Neural cell (in vitro differentiated cells): ENCODE results near the gene C10orf90. TPM values are rescaled to one million over a fixed set of nuclear protein-coding genes. Genes with fewer than 3 reads are reported as not detected.

ENCODE experiments used
- H2AFZ ChIP-seq: fragments of 200-600, 300-800 bp; sonication (generic), shearing (Covaris generic); 2 replicates; pipeline ENCODE4 v1.6.0; 2014; ENCODE audit warnings: low read depth, mild to moderate bottlenecking, antibody characterized with exemption, low read length, moderate library complexity
- H3F3A ChIP-seq: fragments of 200-600 bp; shearing (Covaris generic); 2 replicates; pipeline ENCODE4 v1.6.1; 2016; ENCODE audit warnings: mild to moderate bottlenecking, moderate library complexity, mixed read lengths, antibody characterized with exemption, low read length; ENCODE audit not compliant: insufficient read depth, poor library complexity, severe bottlenecking
- H3K27ac ChIP-seq: fragments of 200-600, 300-800 bp; sonication (generic), shearing (Covaris generic); 2 replicates; pipeline ENCODE4 v1.5.1; 2014; ENCODE audit warnings: mild to moderate bottlenecking, low read length, moderate library complexity
- H3K27me3 ChIP-seq: fragments of 300-800, 200-600 bp; sonication (generic), shearing (Covaris generic); 2 replicates; pipeline ENCODE4 v1.6.0; 2014; ENCODE audit warnings: mild to moderate bottlenecking, low read depth, low read length, moderate library complexity; ENCODE audit not compliant: insufficient read depth
- H3K36me3 ChIP-seq: fragments of 300-800, 200-600 bp; sonication (generic), shearing (Covaris generic); 2 replicates; pipeline ENCODE4 v1.5.1; 2014; ENCODE audit warnings: mild to moderate bottlenecking, antibody characterized with exemption, low read length, moderate library complexity; ENCODE audit not compliant: insufficient read depth
- H3K4me2 ChIP-seq: fragments of 300-800, 200-600 bp; sonication (generic), shearing (Covaris generic); 2 replicates; pipeline ENCODE4 v1.6.0; 2014; ENCODE audit warnings: mild to moderate bottlenecking, low read length
- H3K4me3 ChIP-seq: fragments of 300-800, 200-600 bp; sonication (generic), shearing (Covaris generic); 2 replicates; pipeline ENCODE4 v1.5.1; 2014; ENCODE audit warnings: mild to moderate bottlenecking, low read length, moderate library complexity
- H3K79me2 ChIP-seq: fragments of 200-600 bp; shearing (Covaris generic); replicated peaks from 2 replicates; pipeline ENCODE4 v1.6.0; 2014; ENCODE audit warnings: mild to moderate bottlenecking, low read length, moderate library complexity; ENCODE audit not compliant: insufficient read depth
- H3K9ac ChIP-seq: fragments of 300-800, 200-600 bp; sonication (generic), shearing (Covaris generic); 2 replicates; pipeline ENCODE4 v1.6.1; 2016; ENCODE audit warnings: mild to moderate bottlenecking, low read length, mixed read lengths
- H3K9me2 ChIP-seq: fragments of 200-600 bp; shearing (Covaris generic); 2 replicates; pipeline ENCODE4 v1.6.1; 2016; ENCODE audit warnings: mild to moderate bottlenecking, low read length, mixed read lengths; ENCODE audit not compliant: insufficient read depth
- H3K9me3 ChIP-seq: fragments of 200-600, 300-800 bp; sonication (generic), shearing (Covaris generic); 2 replicates; pipeline ENCODE4 v1.6.1; 2016; ENCODE audit warnings: mild to moderate bottlenecking, mixed run types, low read length, moderate library complexity, mixed read lengths
- H4K20me1 ChIP-seq: fragments of 200-600 bp; shearing (Covaris generic); 2 replicates; pipeline ENCODE4 v1.6.1; 2016; ENCODE audit warnings: mild to moderate bottlenecking, mixed run types; ENCODE audit not compliant: insufficient read depth
- EP300 ChIP-seq: fragments of 450-650 bp; conservative IDR thresholded peaks from 2 replicates; pipeline ENCODE4 v1.6.1; 2014; ENCODE audit warnings: antibody characterized with exemption, mild to moderate bottlenecking, moderate library complexity; ENCODE audit not compliant: poor library complexity, severe bottlenecking
- EZH2 ChIP-seq: fragments of 200-600, 300-800 bp; shearing (Covaris generic), sonication (generic); IDR thresholded peaks from 2 replicates; pipeline ENCODE4 v1.6.1; 2014; ENCODE audit warnings: antibody characterized with exemption, low read length, borderline replicate concordance, mild to moderate bottlenecking; ENCODE audit not compliant: insufficient read depth, poor library complexity, severe bottlenecking
- MXI1 ChIP-seq: fragments of 450-650 bp; conservative IDR thresholded peaks from 2 replicates; pipeline ENCODE4 v1.6.1; 2014; ENCODE audit warnings: antibody characterized with exemption, mild to moderate bottlenecking; ENCODE audit not compliant: poor library complexity, severe bottlenecking
- POLR2AphosphoS5 ChIP-seq: IDR thresholded peaks from 2 replicates; pipeline ENCODE4 v1.6.1; 2012
- RAD21 ChIP-seq: fragments of 450-650 bp; conservative IDR thresholded peaks from 2 replicates; pipeline ENCODE4 v1.6.1; 2014; ENCODE audit warnings: antibody characterized with exemption, mild to moderate bottlenecking, moderate library complexity
- SMC3 ChIP-seq: fragments of 450-650 bp; conservative IDR thresholded peaks from 2 replicates; pipeline ENCODE4 v1.6.1; 2014; ENCODE audit warnings: antibody characterized with exemption, mild to moderate bottlenecking, moderate library complexity; ENCODE audit not compliant: poor library complexity
- TAF1 ChIP-seq: IDR thresholded peaks from 2 replicates; pipeline ENCODE4 v1.6.1; 2012; ENCODE audit warnings: low read depth
- polyA plus RNA-seq: library from polyadenylated mRNA; depleted of rRNA; stranded (reverse); fragments of >200 nt; gene quantifications from 2 replicates; pipeline ENCODE4 v1.2.3, GENCODE V29; 2014
- TF ChIP-seq, protein P1 (sequence below): IDR thresholded peaks from 2 replicates; pipeline ENCODE4 v1.6.1; 2012; ENCODE audit warnings: borderline replicate concordance
- TF ChIP-seq, protein P2 (sequence below): fragments of 450-650 bp; IDR thresholded peaks from 2 replicates; pipeline ENCODE4 v1.5.1; 2014; ENCODE audit warnings: antibody characterized with exemption, mild to moderate bottlenecking, moderate library complexity; ENCODE audit not compliant: poor library complexity, severe bottlenecking

The C10orf90 gene
- polyA plus RNA-seq, 1 donor from 2014 or later, result not detected

DNA sequence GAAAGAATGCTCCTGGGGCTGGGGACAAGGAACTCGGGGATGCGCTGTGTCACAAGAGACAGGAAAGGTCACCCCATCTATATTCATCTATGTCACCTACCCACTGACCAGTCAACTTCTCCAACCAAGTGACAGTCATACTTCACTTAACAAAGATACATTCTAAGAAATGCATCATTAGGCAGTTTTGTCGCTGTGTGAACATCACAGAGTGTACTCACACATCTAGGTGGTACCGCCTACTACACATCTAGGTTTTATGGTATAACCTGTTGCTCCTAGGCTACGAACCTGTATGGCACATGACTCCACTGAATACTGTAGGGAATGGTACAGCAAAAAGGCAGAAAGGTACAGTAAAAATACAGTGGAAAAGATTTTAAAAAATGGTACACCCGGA is 278.4 kb downstream of the C10orf90 start:
- TF ChIP-seq EP300 (no peak), TAF1 (no peak), EZH2 (no peak), RAD21 (no peak), SMC3 (no peak), MXI1 (no peak), POLR2AphosphoS5 (no peak)
- TF ChIP-seq, protein P1, sequence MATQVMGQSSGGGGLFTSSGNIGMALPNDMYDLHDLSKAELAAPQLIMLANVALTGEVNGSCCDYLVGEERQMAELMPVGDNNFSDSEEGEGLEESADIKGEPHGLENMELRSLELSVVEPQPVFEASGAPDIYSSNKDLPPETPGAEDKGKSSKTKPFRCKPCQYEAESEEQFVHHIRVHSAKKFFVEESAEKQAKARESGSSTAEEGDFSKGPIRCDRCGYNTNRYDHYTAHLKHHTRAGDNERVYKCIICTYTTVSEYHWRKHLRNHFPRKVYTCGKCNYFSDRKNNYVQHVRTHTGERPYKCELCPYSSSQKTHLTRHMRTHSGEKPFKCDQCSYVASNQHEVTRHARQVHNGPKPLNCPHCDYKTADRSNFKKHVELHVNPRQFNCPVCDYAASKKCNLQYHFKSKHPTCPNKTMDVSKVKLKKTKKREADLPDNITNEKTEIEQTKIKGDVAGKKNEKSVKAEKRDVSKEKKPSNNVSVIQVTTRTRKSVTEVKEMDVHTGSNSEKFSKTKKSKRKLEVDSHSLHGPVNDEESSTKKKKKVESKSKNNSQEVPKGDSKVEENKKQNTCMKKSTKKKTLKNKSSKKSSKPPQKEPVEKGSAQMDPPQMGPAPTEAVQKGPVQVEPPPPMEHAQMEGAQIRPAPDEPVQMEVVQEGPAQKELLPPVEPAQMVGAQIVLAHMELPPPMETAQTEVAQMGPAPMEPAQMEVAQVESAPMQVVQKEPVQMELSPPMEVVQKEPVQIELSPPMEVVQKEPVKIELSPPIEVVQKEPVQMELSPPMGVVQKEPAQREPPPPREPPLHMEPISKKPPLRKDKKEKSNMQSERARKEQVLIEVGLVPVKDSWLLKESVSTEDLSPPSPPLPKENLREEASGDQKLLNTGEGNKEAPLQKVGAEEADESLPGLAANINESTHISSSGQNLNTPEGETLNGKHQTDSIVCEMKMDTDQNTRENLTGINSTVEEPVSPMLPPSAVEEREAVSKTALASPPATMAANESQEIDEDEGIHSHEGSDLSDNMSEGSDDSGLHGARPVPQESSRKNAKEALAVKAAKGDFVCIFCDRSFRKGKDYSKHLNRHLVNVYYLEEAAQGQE, result no peak
- TF ChIP-seq, protein P2, sequence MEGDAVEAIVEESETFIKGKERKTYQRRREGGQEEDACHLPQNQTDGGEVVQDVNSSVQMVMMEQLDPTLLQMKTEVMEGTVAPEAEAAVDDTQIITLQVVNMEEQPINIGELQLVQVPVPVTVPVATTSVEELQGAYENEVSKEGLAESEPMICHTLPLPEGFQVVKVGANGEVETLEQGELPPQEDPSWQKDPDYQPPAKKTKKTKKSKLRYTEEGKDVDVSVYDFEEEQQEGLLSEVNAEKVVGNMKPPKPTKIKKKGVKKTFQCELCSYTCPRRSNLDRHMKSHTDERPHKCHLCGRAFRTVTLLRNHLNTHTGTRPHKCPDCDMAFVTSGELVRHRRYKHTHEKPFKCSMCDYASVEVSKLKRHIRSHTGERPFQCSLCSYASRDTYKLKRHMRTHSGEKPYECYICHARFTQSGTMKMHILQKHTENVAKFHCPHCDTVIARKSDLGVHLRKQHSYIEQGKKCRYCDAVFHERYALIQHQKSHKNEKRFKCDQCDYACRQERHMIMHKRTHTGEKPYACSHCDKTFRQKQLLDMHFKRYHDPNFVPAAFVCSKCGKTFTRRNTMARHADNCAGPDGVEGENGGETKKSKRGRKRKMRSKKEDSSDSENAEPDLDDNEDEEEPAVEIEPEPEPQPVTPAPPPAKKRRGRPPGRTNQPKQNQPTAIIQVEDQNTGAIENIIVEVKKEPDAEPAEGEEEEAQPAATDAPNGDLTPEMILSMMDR, result no peak

DNA sequence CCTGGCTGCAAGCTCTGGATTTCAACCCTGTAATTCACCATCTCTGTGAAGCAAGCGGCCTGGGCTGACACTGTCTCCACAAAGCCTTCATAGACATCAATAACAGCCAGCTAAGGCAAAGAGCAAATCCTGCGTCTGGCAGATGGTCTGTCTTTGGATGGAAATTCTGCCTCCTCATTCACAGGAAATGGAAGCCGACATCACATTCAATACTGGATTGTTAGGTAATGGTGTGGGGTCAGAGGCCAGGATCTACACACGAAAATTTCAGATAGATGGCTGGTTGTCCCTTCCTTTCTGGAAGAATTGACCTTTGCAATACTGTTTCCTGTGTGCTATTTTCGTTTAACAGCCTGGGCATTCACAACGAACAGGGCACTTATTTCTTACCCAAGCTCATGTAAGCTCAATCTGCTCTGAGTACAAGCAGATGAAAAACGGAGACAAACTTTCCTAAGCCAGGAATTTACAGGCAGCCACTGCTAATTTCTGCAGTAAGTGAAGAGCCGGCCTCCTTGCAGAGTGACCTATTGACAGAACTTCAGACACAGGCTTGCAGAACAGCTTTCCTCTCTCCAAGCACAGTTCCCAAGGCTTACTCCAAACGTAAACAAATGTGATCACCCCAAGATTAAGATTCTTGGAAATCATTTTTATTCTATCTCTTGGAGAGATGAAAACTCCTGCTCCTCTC is 279.2 kb downstream of the C10orf90 start:
- Histone ChIP-seq H4K20me1 (no peaks in the 10 kb centered on the region), H3K4me3 (no peak overlapping the region), H3K4me2 (no peak overlapping the region), H3K9me3 (no peaks in the 10 kb centered on the region), H3K9me2 (no peaks in the 10 kb centered on the region), H2AFZ (no peak overlapping the region), H3K27ac (no peak overlapping the region), H3K79me2 (no peaks in the 10 kb centered on the region), H3K36me3 (no peaks in the 10 kb centered on the region), H3K9ac (no peak overlapping the region), H3F3A (no peaks in the 10 kb centered on the region), H3K27me3 (peaks cover 32% of the 10 kb centered on the region)
- TF ChIP-seq, protein P1, result no peak
- TF ChIP-seq POLR2AphosphoS5 (no peak), EP300 (no peak), RAD21 (no peak), TAF1 (no peak), EZH2 (no peak)

More for the DNA sequence above, 278.4 kb downstream of the C10orf90 start:
- Histone ChIP-seq H3K4me3 (no peak overlapping the region), H3K27ac (no peak overlapping the region), H2AFZ (no peak overlapping the region), H3K9me3 (no peaks in the 10 kb centered on the region), H3K79me2 (no peaks in the 10 kb centered on the region), H3K27me3 (peaks cover 26% of the 10 kb centered on the region), H3F3A (no peaks in the 10 kb centered on the region), H3K4me2 (no peak overlapping the region), H4K20me1 (no peaks in the 10 kb centered on the region), H3K36me3 (no peaks in the 10 kb centered on the region), H3K9ac (no peak overlapping the region), H3K9me2 (no peaks in the 10 kb centered on the region)
